Thoracic aorta (tissue), 2 donors: ENCODE data around the gene CSKMT. TPM values are rescaled to one million over a fixed set of nuclear protein-coding genes. Genes with fewer than 3 reads are reported as not detected.

Source experiments
- ATAC-seq: fragments of 150-250 bp; one replicate; pipeline ENCODE4 v1.8.0; 2017; ENCODE audit warnings: low read depth; ENCODE audit not compliant: insufficient number of reproducible peaks, low FRiP score
- DNase-seq: peaks from one replicate; pipeline ENCODE4 v3.0.0-alpha.2; 2020; ENCODE audit warnings: low spot score
- H3K27ac ChIP-seq, 2 donors: fragments of 200-600 bp; sonication (generic); 1 replicate in 1 of 2; 2 replicates in 1 of 2; pipeline ENCODE4 v1.5.1; 2016; ENCODE audit warnings: mild to moderate bottlenecking in 2 of 2, moderate library complexity in 2 of 2
- H3K27me3 ChIP-seq: fragments of 200-600 bp; sonication (generic); replicated peaks from 2 replicates; pipeline ENCODE4 v1.6.0; 2016; ENCODE audit warnings: mild to moderate bottlenecking; ENCODE audit not compliant: insufficient read depth
- H3K36me3 ChIP-seq: fragments of 200-600 bp; sonication (generic); one replicate; pipeline ENCODE4 v1.5.1; 2016
- H3K4me1 ChIP-seq, 2 donors: fragments of 200-600 bp; sonication (generic); 1 replicate in 1 of 2; 2 replicates in 1 of 2; pipeline versions ENCODE4 v1.5.1 to v1.6.0; 2016; ENCODE audit warnings: low read depth in 2 of 2, mild to moderate bottlenecking in 1 of 2; ENCODE audit not compliant: control insufficient read depth in 1 of 2
- H3K4me3 ChIP-seq: fragments of 200-600 bp; sonication (generic); 2 replicates; pipeline ENCODE4 v1.5.1; 2016; ENCODE audit warnings: mild to moderate bottlenecking
- H3K9me3 ChIP-seq: fragments of 200-600 bp; sonication (generic); 2 replicates; pipeline ENCODE4 v1.5.1; 2016
- total RNA-seq, 2 donors: library from RNA; depleted of rRNA; stranded (reverse); fragments of >200 nt; gene quantifications; one replicate each; pipeline versions ENCODE4 v1.1.0 to v1.2.3, GENCODE V29; 2016
- TF ChIP-seq, protein P1 (sequence below): fragments of 200-600 bp; sonication (generic); IDR thresholded peaks from one replicate; pipeline ENCODE4 v1.5.1; 2019; ENCODE audit warnings: antibody characterized with exemption

CSKMT gene
- total RNA-seq, 2 donors from 2014 or later = 1.5 to 2.9 TPM

DNA sequence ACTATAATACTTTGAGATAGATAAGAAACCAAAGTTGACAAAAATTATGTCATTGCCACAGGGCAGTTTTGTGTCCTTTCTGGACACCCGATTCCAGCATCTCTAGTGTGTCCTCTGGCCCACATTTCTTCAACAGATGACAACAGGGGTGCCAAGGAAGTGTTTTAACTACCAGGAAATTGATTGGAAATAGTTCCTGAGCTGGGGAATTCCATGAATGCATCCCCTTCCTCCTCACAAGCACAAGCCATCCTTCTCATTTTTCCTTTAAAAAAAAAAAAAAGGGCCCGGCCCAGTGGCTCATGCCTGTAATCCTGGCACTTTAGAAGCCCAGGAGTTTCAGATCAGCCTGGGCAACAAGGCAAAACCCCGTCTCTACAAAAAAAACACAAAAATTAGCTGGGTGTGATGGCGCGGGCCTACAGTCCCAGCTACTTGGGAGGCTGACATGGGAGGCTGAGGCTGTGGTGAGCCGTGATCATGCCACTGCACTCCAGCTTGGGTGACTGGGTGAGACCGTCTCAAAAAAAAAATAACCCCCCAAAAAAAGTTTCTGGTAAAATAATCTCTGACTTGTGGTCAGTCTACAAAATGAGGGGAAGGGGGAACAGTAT, 42.5 kb upstream of the CSKMT start:
- peaks cover 19% of the 10 kb centered on the region for H3K36me3 ChIP-seq
- H3K4me3 ChIP-seq = peak overlapping the region; percentile 89
- ATAC-seq (no peak), DNase-seq (no peak)
- H3K27me3 ChIP-seq = no peaks in the 10 kb centered on the region
- peaks cover 7 to 22% of the 10 kb centered on the region in 2 donors for H3K4me1 ChIP-seq
- H3K9me3 ChIP-seq = no peaks in the 10 kb centered on the region
- TF ChIP-seq, protein P1, sequence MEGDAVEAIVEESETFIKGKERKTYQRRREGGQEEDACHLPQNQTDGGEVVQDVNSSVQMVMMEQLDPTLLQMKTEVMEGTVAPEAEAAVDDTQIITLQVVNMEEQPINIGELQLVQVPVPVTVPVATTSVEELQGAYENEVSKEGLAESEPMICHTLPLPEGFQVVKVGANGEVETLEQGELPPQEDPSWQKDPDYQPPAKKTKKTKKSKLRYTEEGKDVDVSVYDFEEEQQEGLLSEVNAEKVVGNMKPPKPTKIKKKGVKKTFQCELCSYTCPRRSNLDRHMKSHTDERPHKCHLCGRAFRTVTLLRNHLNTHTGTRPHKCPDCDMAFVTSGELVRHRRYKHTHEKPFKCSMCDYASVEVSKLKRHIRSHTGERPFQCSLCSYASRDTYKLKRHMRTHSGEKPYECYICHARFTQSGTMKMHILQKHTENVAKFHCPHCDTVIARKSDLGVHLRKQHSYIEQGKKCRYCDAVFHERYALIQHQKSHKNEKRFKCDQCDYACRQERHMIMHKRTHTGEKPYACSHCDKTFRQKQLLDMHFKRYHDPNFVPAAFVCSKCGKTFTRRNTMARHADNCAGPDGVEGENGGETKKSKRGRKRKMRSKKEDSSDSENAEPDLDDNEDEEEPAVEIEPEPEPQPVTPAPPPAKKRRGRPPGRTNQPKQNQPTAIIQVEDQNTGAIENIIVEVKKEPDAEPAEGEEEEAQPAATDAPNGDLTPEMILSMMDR = no peak
- peak overlapping the region; percentile 83 to 97 for H3K27ac ChIP-seq

DNA sequence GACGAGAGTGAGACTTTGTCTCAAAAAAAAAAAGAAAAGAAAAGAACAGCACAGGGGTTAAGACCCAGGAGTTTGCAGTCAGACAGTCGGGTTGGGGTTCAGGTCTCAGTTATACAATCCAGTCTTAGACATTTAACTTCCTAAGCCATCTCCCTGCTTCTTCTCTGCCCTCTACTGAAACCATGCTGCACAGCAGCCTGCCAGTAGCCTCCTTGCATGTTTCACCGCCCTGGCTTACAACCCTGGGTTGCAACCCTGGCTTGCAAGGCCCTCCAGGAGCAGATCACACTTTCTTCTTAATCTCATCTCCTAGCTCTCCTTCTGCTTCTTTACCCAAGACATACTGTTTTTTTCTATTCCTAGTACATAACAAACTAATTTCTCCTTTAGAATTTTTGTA, 37.4 kb upstream of the CSKMT start:
- H3K27me3 ChIP-seq = no peaks in the 10 kb centered on the region
- peaks cover 0 to under 1% of the 10 kb centered on the region in 2 donors for H3K4me1 ChIP-seq
- DNase-seq (no peak), ATAC-seq (no peak)
- H3K27ac ChIP-seq = no peak overlapping the region
- no peak overlapping the region for H3K4me3 ChIP-seq
- peaks cover 66% of the 10 kb centered on the region for H3K36me3 ChIP-seq
- TF ChIP-seq, protein P1 = no peak
- no peaks in the 10 kb centered on the region for H3K9me3 ChIP-seq

DNA sequence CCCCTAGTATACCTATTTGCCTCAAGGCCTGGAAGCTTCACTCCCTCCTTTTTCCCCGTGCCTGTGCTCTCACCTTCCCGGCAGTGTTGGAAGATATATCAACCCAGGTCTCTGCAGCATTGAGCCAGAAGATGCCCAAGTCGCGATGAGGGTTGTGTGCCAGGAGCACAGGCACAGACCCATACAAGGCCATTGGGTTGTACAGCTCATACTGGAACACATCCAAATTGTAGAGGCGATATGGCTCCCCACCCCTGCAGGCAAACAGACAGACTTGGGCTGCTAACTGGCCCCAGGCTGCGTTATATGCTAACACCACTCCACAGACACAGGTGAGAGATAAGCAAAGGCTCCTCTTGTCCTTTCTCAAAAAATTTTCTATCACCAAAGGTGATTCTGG, 32.6 kb upstream of the CSKMT start:
- Histone ChIP-seq H3K9me3 (no peaks in the 10 kb centered on the region), H3K4me1 (no peaks in the 10 kb centered on the region), H3K36me3 (peaks cover 84% of the 10 kb centered on the region), H3K27me3 (no peaks in the 10 kb centered on the region), H3K27ac (no peak overlapping the region), H3K4me3 (no peak overlapping the region)
- DNase-seq (no peak), ATAC-seq (no peak)
- TF ChIP-seq, protein P1 = no peak

DNA sequence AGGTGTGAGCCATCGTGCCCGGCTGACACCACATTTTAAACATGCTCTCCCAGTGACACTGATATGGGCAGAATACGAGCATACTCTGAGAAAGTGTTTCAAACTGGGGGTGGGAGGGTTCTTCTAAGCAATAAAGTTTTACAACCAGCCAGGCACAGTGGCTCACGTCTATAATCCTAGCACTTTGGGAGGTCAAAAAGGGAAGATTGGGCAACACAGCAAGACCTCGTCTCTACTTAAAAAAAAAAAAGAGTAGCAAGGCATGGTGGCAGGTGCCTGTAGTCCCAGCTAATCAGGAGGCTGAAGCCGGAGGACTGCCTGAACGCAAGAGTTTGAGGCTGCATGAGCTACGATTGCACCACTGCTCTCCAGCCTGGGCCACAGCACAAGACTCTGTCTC, 20.9 kb upstream of the CSKMT start:
- DNase-seq = no peak
- Histone ChIP-seq H3K27ac (no peak overlapping the region), H3K36me3 (peaks cover 18% of the 10 kb centered on the region), H3K4me3 (no peak overlapping the region), H3K4me1 (peaks cover 3 to 23% of the 10 kb centered on the region in 2 donors), H3K9me3 (no peaks in the 10 kb centered on the region), H3K27me3 (no peaks in the 10 kb centered on the region)
- TF ChIP-seq, protein P1 = no peak
- no peak for ATAC-seq

DNA sequence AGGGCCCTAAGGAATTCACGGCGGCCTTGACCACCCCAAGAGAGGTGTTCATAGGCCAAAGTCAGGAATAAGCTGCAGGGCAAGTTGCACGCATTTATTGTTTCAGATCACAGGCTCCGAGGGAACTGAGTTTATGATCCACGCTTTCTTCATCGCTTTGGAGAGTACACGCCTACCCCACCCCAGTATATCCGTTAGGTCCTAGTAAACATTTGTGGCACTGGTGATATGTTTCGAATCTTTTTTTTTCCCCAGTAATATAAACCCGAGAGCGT, 19.5 kb upstream of the CSKMT start:
- Histone ChIP-seq H3K9me3 (no peaks in the 10 kb centered on the region), H3K4me3 (peak overlapping the region; percentile 94), H3K4me1 (peaks cover 3 to 23% of the 10 kb centered on the region in 2 donors), H3K36me3 (peaks cover 21% of the 10 kb centered on the region), H3K27me3 (no peaks in the 10 kb centered on the region), H3K27ac (peak overlapping the region; percentile 91 to 94)
- DNase-seq (no peak), ATAC-seq (no peak)
- TF ChIP-seq, protein P1 = no peak
